Colonic mucosa (tissue), 4 donors: Measurements from ENCODE around the gene ZNF646. TPM values are rescaled to one million over a fixed set of nuclear protein-coding genes. Genes with fewer than 3 reads are reported as not detected.

ENCODE experiments used
- DNase-seq: peaks from one replicate; pipeline ENCODE4 v3.0.0-alpha.2; 2020
- H3K27ac ChIP-seq: fragments of 200-600 bp; one replicate; pipeline ENCODE4 v1.8.0; 2021
- H3K27me3 ChIP-seq: fragments of 200-600 bp; one replicate; pipeline ENCODE4 v1.8.0; 2021
- H3K36me3 ChIP-seq: fragments of 200-600 bp; one replicate; pipeline ENCODE4 v1.8.0; 2021
- H3K4me1 ChIP-seq: fragments of 200-600 bp; one replicate; pipeline ENCODE4 v1.8.0; 2021; ENCODE audit warnings: mild to moderate bottlenecking
- H3K4me3 ChIP-seq: fragments of 200-600 bp; one replicate; pipeline ENCODE4 v1.8.0; 2021
- H3K9ac ChIP-seq, 2 donors: one replicate each; pipeline ENCODE4 v1.7.0; 2013; ENCODE audit warnings: control low read depth in 2 of 2, low read depth in 2 of 2, low read length in 2 of 2
- H3K9me3 ChIP-seq: fragments of 200-600 bp; one replicate; pipeline ENCODE4 v1.8.0; 2021
- CTCF ChIP-seq: fragments of 200-600 bp; IDR thresholded peaks from one replicate; pipeline ENCODE4 v1.8.0; 2022; ENCODE audit warnings: antibody characterized with exemption, mild to moderate bottlenecking
- intact Hi-C: fragments of 100-400 bp; cut with DNase I; formaldehyde crosslinking; loops from one replicate; pipeline ENCODE4 v1.14.1; 2022
- total RNA-seq, 2 donors: library from RNA; stranded (reverse); fragmentation: NEBNext Ultra II Directional in 1 of 2; extraction: Animal tissue kit (Norgen Biotek cat#: 25700) in 1 of 2; gene quantifications; one replicate each; pipeline ENCODE4 v1.2.1, GENCODE V29; 2021
- donor health status: healthy.
- donor health status: DM: no; HTN: no; CAD: no.
- donor health status: DM: no; HTN: no; CAD: no.

ZNF646 gene
- total RNA-seq, 2 donors from 2014 or later, result 18.4 to 20.0 TPM

GRCh38 chr16:31105677-31106213 lies 31.5 kb downstream of the ZNF646 start:
- Histone ChIP-seq H3K9ac (peak overlapping the region in 1 of 2 donors; percentile 64), H3K36me3 (no peaks in the 10 kb centered on the region), H3K27ac (no peak overlapping the region), H3K4me3 (peak overlapping the region; percentile 14), H3K4me1 (peaks cover 9% of the 10 kb centered on the region), H3K27me3 (no peaks in the 10 kb centered on the region), H3K9me3 (no peaks in the 10 kb centered on the region)
- TF ChIP-seq CTCF, result peak; percentile 77
- DNase-seq, result peak; percentile 91
- intact Hi-C loops, result no loop called here

- H3K9me3 ChIP-seq, result no peaks in the 10 kb centered on the region
- H3K27ac ChIP-seq, result no peak overlapping the region
- no peaks in the 10 kb centered on the region for H3K36me3 ChIP-seq
- intact Hi-C loops, result no loop called here
- no peaks in the 10 kb centered on the region for H3K27me3 ChIP-seq
- H3K4me1 ChIP-seq, result peaks cover 9% of the 10 kb centered on the region
- H3K4me3 ChIP-seq, result no peak overlapping the region
- DNase-seq, result no peak
- no peak overlapping the region for H3K9ac ChIP-seq
- no peak for TF ChIP-seq CTCF
Measured at GRCh38 chr16:31106509-31107464, 32.6 kb downstream of the ZNF646 start.

- intact Hi-C loops, result no loop called here
- Histone ChIP-seq H3K4me1 (peaks cover 9% of the 10 kb centered on the region), H3K9ac (no peak overlapping the region), H3K4me3 (no peak overlapping the region), H3K36me3 (no peaks in the 10 kb centered on the region), H3K9me3 (no peaks in the 10 kb centered on the region), H3K27me3 (no peaks in the 10 kb centered on the region), H3K27ac (no peak overlapping the region)
- no peak for TF ChIP-seq CTCF
- no peak for DNase-seq
Measured at GRCh38 chr16:31107465-31107867, 33.2 kb downstream of the ZNF646 start.

GRCh38 chr16:31108035-31108793 lies 34.0 kb downstream of the ZNF646 start, which contains the start of gene BCKDK:
Gene BCKDK (plus strand): TSS chr16:31108386. CDS start chr16:31109224, 838 bp downstream.
- Histone ChIP-seq H3K27ac (peak within 1 kb of the TSS; percentile 54), H3K4me3 (peak within 1 kb of the TSS; percentile 83), H3K9me3 (no peaks in the 10 kb centered on the region), H3K9ac (peak within 1 kb of the TSS; percentile 88 to 98), H3K27me3 (no peaks in the 10 kb centered on the region), H3K36me3 (no peaks in the 10 kb centered on the region), H3K4me1 (peaks cover 9% of the 10 kb centered on the region)
- DNase-seq, result peak; percentile 80
- intact Hi-C loops, result no loop called here
- no peak for TF ChIP-seq CTCF
